A673 (cell line): Measurements from ENCODE around the gene SLC1A5.

Source experiments
- EZH2 ChIP-seq: fragments of 200-600 bp; sonication (generic); IDR thresholded peaks from 2 replicates; pipeline ENCODE4 v1.6.1; 2017; ENCODE audit warnings: borderline replicate concordance, low read depth, mild to moderate bottlenecking, mixed read lengths, antibody characterized with exemption, low read length; ENCODE audit not compliant: poor library complexity, severe bottlenecking
- TF ChIP-seq, protein P1 (sequence below): fragments of 300-800, 200-600 bp; sonication (generic); conservative IDR thresholded peaks from 2 replicates; pipeline ENCODE4 v1.5.1; 2017; ENCODE audit warnings: low read depth, mild to moderate bottlenecking, antibody characterized with exemption, low read length, moderate library complexity, mixed read lengths

- TF ChIP-seq, protein P1, sequence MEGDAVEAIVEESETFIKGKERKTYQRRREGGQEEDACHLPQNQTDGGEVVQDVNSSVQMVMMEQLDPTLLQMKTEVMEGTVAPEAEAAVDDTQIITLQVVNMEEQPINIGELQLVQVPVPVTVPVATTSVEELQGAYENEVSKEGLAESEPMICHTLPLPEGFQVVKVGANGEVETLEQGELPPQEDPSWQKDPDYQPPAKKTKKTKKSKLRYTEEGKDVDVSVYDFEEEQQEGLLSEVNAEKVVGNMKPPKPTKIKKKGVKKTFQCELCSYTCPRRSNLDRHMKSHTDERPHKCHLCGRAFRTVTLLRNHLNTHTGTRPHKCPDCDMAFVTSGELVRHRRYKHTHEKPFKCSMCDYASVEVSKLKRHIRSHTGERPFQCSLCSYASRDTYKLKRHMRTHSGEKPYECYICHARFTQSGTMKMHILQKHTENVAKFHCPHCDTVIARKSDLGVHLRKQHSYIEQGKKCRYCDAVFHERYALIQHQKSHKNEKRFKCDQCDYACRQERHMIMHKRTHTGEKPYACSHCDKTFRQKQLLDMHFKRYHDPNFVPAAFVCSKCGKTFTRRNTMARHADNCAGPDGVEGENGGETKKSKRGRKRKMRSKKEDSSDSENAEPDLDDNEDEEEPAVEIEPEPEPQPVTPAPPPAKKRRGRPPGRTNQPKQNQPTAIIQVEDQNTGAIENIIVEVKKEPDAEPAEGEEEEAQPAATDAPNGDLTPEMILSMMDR = no peak
- TF ChIP-seq EZH2 = no peak
Measured at GRCh38 chr19:46731007-46731501, 57.3 kb downstream of the SLC1A5 start.
